HCT116 (cell line): ENCODE measurements around the gene TLR2. TPM values are rescaled to one million over a fixed set of nuclear protein-coding genes. Genes with fewer than 3 reads are reported as not detected.

Experiments
- ATAC-seq: fragments of 200-7000 bp; cut with Tn5 transposase; 2 replicates; pipeline ENCODE4 v1.9.1; 2020; ENCODE audit warnings: mild to moderate bottlenecking, moderate library complexity
- BruUV-seq: library from RNA; stranded (reverse); fragments of 400-500 nt; replicated peaks from 2 replicates; lab custom pipeline; 2021; lab: Mats Ljungman, UMichigan
- CTCF ChIA-PET: fragments of 300-600 bp; sonication (Branson Sonifier 250); formaldehyde crosslinking; loops from one replicate; lab custom pipeline; 2021; ENCODE audit warnings: antibody characterized with exemption; lab: Charles Lee
- POLR2A ChIA-PET: fragments of 300-600, 350-600 bp; sonication (Branson Sonifier 250); formaldehyde crosslinking; loops from one replicate; lab custom pipeline; 2021; ENCODE audit warnings: antibody characterized with exemption; lab: Charles Lee
- RAD21 ChIA-PET, 2 experiments: fragments of 300-600 bp; sonication (Branson Sonifier 250); formaldehyde crosslinking; loops; one replicate each; lab custom pipeline; 2023; ENCODE audit warnings: low total read pairs in 2 of 2; ENCODE audit not compliant: uncharacterized antibody in 2 of 2, unreplicated experiment in 2 of 2, low non-redundant PET in 1 of 2; lab: Charles Lee
- DNase-seq: peaks from one replicate; pipeline ENCODE4 v3.0.0-alpha.2; 2010; ENCODE audit warnings: low read depth, low spot score
- H2AFZ ChIP-seq: fragments of 200-600 bp; shearing (Covaris generic), sonication (generic); 2 replicates; pipeline ENCODE4 v1.6.1; 2017; ENCODE audit warnings: low read depth, mixed run types, mixed read lengths, antibody characterized with exemption, low read length; ENCODE audit not compliant: poor library complexity, severe bottlenecking
- H3K27ac ChIP-seq: 2 replicates; pipeline ENCODE4 v1.5.1; 2012; ENCODE audit warnings: low read depth, low read length
- H3K27me3 ChIP-seq: fragments of 200-600 bp; sonication (generic); 2 replicates; pipeline ENCODE4 v1.6.1; 2016; ENCODE audit warnings: mixed run types, low read length, mixed read lengths; ENCODE audit not compliant: insufficient read depth
- H3K36me3 ChIP-seq, 2 experiments: fragments of 200-500 bp in 1 of 2; fragments of 200-600 bp in 1 of 2; sonication (Bioruptor generic) in 1 of 2; sonication (generic) in 1 of 2; 2 replicates each; pipeline versions ENCODE4 v1.5.1 to v1.6.1; 2014 to 2016; ENCODE audit warnings: low read length in 2 of 2, inconsistent platforms in 1 of 2, mixed read lengths in 1 of 2, mixed run types in 1 of 2; ENCODE audit not compliant: insufficient read depth in 2 of 2, control insufficient read depth in 1 of 2
- H3K4me1 ChIP-seq, 2 experiments: fragments of 200-600 bp in 1 of 2; sonication (generic) in 1 of 2; 2 replicates each; pipeline versions ENCODE4 v1.5.1 to v1.6.1; 2012 to 2017; ENCODE audit warnings: low read length in 2 of 2, inconsistent platforms in 1 of 2, mild to moderate bottlenecking in 1 of 2, mixed read lengths in 1 of 2, mixed run types in 1 of 2, moderate library complexity in 1 of 2; ENCODE audit not compliant: insufficient read depth in 2 of 2, control insufficient read depth in 1 of 2
- H3K4me2 ChIP-seq: fragments of 200-600 bp; sonication (generic); 2 replicates; pipeline ENCODE4 v1.6.1; 2017; ENCODE audit warnings: mixed run types, low read length, mixed read lengths
- H3K4me3 ChIP-seq, 2 experiments: fragments of 200-600 bp in 1 of 2; sonication (generic) in 1 of 2; replicated peaks in 1 of 2; 2 replicates each; pipeline ENCODE4 v1.5.1; 2011 to 2016; ENCODE audit warnings: low read length in 2 of 2, control low read depth in 1 of 2, low read depth in 1 of 2, mild to moderate bottlenecking in 1 of 2, mixed read lengths in 1 of 2, mixed run types in 1 of 2
- H3K79me2 ChIP-seq: fragments of 200-600 bp; sonication (generic); 2 replicates; pipeline ENCODE4 v1.6.1; 2017; ENCODE audit warnings: mild to moderate bottlenecking, mixed run types, low read length, moderate library complexity, mixed read lengths; ENCODE audit not compliant: insufficient read depth
- H3K9ac ChIP-seq: fragments of 200-600 bp; sonication (generic); 2 replicates; pipeline ENCODE4 v1.6.1; 2016; ENCODE audit warnings: low read length, mixed read lengths
- H3K9me2 ChIP-seq: fragments of 200-600 bp; sonication (generic), shearing (Covaris generic); 2 replicates; pipeline ENCODE4 v1.6.1; 2017; ENCODE audit warnings: mixed run types, mild to moderate bottlenecking, moderate library complexity; ENCODE audit not compliant: insufficient read depth
- H3K9me3 ChIP-seq, 2 experiments: fragments of 200-500 bp in 1 of 2; fragments of 200-600 bp in 1 of 2; sonication (Bioruptor generic) in 1 of 2; sonication (generic) in 1 of 2; 2 replicates each; pipeline ENCODE4 v1.6.1; 2014 to 2017; ENCODE audit warnings: low read length in 2 of 2, mixed read lengths in 2 of 2, inconsistent platforms in 1 of 2, low read depth in 1 of 2, mild to moderate bottlenecking in 1 of 2, mixed run types in 1 of 2, moderate library complexity in 1 of 2; ENCODE audit not compliant: control insufficient read depth in 1 of 2, insufficient read depth in 1 of 2
- H4K20me1 ChIP-seq: fragments of 200-600 bp; sonication (generic), shearing (Covaris generic); 2 replicates; pipeline ENCODE4 v1.6.1; 2017; ENCODE audit warnings: mixed run types, mild to moderate bottlenecking, moderate library complexity; ENCODE audit not compliant: insufficient read depth
- ATF3 ChIP-seq: IDR thresholded peaks from 2 replicates; pipeline ENCODE4 v1.6.1; 2012
- CEBPB ChIP-seq: IDR thresholded peaks from 2 replicates; pipeline ENCODE4 v1.6.1; 2012; ENCODE audit warnings: low read depth
- CTCF ChIP-seq, 3 experiments: fragments of 200-600 bp in 1 of 3; sonication (generic) in 1 of 3; IDR thresholded peaks in 2 of 3; conservative IDR thresholded peaks in 1 of 3; 2 replicates each; pipeline ENCODE4 v1.5.1; 2012 to 2017; ENCODE audit warnings: low read depth in 2 of 3, low read length in 2 of 3, antibody characterized with exemption in 1 of 3, borderline replicate concordance in 1 of 3, control low read depth in 1 of 3, mild to moderate bottlenecking in 1 of 3, mixed read lengths in 1 of 3, mixed run types in 1 of 3, moderate library complexity in 1 of 3; ENCODE audit not compliant: insufficient read depth in 1 of 3
- EGR1 ChIP-seq: IDR thresholded peaks from 2 replicates; pipeline ENCODE4 v1.6.1; 2012; ENCODE audit warnings: low read depth
- EZH2phosphoT487 ChIP-seq: fragments of 200-600 bp; IDR thresholded peaks from 2 replicates; pipeline ENCODE4 v1.6.1; 2018; ENCODE audit warnings: antibody characterized with exemption, borderline replicate concordance
- FOSL1 ChIP-seq: IDR thresholded peaks from 2 replicates; pipeline ENCODE4 v1.6.1; 2012; ENCODE audit warnings: low read depth
- MAX ChIP-seq: IDR thresholded peaks from 2 replicates; pipeline ENCODE4 v1.6.1; 2012
- POLR2A ChIP-seq: IDR thresholded peaks from 2 replicates; pipeline ENCODE4 v1.7.0; 2011; ENCODE audit warnings: borderline replicate concordance; ENCODE audit not compliant: insufficient read depth, insufficient read length; ENCODE audit errors: extremely low read depth
- POLR2AphosphoS5 ChIP-seq: IDR thresholded peaks from 2 replicates; pipeline ENCODE4 v1.6.1; 2011; ENCODE audit warnings: mild to moderate bottlenecking, low read depth, low read length, moderate library complexity
- REST ChIP-seq: IDR thresholded peaks from 2 replicates; pipeline ENCODE4 v1.6.1; 2012; ENCODE audit warnings: low read depth
- SIN3A ChIP-seq: IDR thresholded peaks from 2 replicates; pipeline ENCODE4 v1.6.1; 2012; ENCODE audit warnings: low read depth
- SRF ChIP-seq: IDR thresholded peaks from 2 replicates; pipeline ENCODE4 v1.6.1; 2012; ENCODE audit warnings: low read depth
- ZBTB33 ChIP-seq: IDR thresholded peaks from 2 replicates; pipeline ENCODE4 v1.6.1; 2011; ENCODE audit warnings: mild to moderate bottlenecking, low read length, moderate library complexity; ENCODE audit not compliant: insufficient replicate concordance; ENCODE audit errors: extremely low read depth
- ZNF274 ChIP-seq: fragments of 200-500 bp; sonication (Bioruptor generic); IDR thresholded peaks from 2 replicates; pipeline ENCODE4 v1.6.1; 2014; ENCODE audit warnings: mild to moderate bottlenecking, low read depth, low read length, inconsistent platforms
- intact Hi-C: fragments of 100-400 bp; cut with micrococcal nuclease; formaldehyde crosslinking; loops from 2 replicates; pipeline ENCODE4 v1.10.0; 2022
- total RNA-seq: library from RNA; stranded (reverse); gene quantifications from one replicate; pipeline ENCODE4 v1.2.1, GENCODE V29; 2021; ENCODE audit not compliant: unreplicated experiment

TLR2 gene
- total RNA-seq, 1 experiment from 2014 or later = 0.12 TPM

GRCh38 chr4:153661215-153661822, 22.8 kb upstream of the TLR2 start (continued):
- TF ChIP-seq REST (no peak), ZBTB33 (no peak), SRF (no peak)

GRCh38 chr4:153661908-153662307, 22.2 kb upstream of the TLR2 start:
- Histone ChIP-seq H2AFZ (no peak overlapping the region), H3K79me2 (no peaks in the 10 kb centered on the region), H3K4me2 (no peak overlapping the region), H3K9ac (no peak overlapping the region), H4K20me1 (no peaks in the 10 kb centered on the region), H3K4me1 (no peaks in the 10 kb centered on the region), H3K36me3 (no peaks in the 10 kb centered on the region), H3K9me3 (no peaks in the 10 kb centered on the region; a peak in 1 of 4 replicates), H3K9me2 (no peaks in the 10 kb centered on the region), H3K27me3 (no peaks in the 10 kb centered on the region), H3K4me3 (no peak overlapping the region), H3K27ac (no peak overlapping the region)
- ChIA-PET POLR2A (no interaction called here), RAD21 (no interaction called here), CTCF (no interaction called here)
- intact Hi-C loops = no loop called here
- no peak for ATAC-seq
- BruUV-seq = no TSS peak
- no peak for DNase-seq
- no peak for TF ChIP-seq POLR2A
- no peak for TF ChIP-seq EGR1
- no peak for TF ChIP-seq SRF
- no peak for TF ChIP-seq ATF3
- TF ChIP-seq FOSL1 = no peak
- no peak for TF ChIP-seq EZH2phosphoT487
- TF ChIP-seq MAX = no peak
- TF ChIP-seq ZNF274 = no peak
- TF ChIP-seq CTCF (IDR thresholded peaks at IDR 0.05 in 2 of 3, conservative IDR thresholded peaks at IDR 0.05 in 1 of 3; ENCODE audit: borderline replicate concordance in 1 of 3, insufficient read depth in 1 of 3, low read depth in 2 of 3, low read length in 2 of 3) = no peak
- TF ChIP-seq SIN3A = no peak
- no peak for TF ChIP-seq POLR2AphosphoS5
- TF ChIP-seq CEBPB = no peak
